B cell (primary cell): Measurements from ENCODE around the gene TMPRSS13. TPM values are rescaled to one million over a fixed set of nuclear protein-coding genes. Genes with fewer than 3 reads are reported as not detected.

Experiments used
- ATAC-seq: fragments of 200-7000 bp; cut with Tn5 transposase; one replicate; pipeline ENCODE4 v1.10.0; 2021; ENCODE audit warnings: low read depth, mild to moderate bottlenecking, moderate number of reproducible peaks, moderate library complexity
- CTCF ChIA-PET: fragments of 350-600 bp; sonication (Branson Sonifier 250); formaldehyde crosslinking; loops from one replicate; lab custom pipeline; 2021; ENCODE audit warnings: antibody characterized with exemption, inconsistent platforms; lab: Charles Lee
- POLR2A ChIA-PET: fragments of 350-600 bp; sonication (Branson Sonifier 250); formaldehyde crosslinking; loops from one replicate; lab custom pipeline; 2021; ENCODE audit warnings: antibody characterized with exemption; lab: Charles Lee
- DNase-seq: peaks from one replicate; pipeline ENCODE4 v3.0.0; 2013
- H2AFZ ChIP-seq: 2 replicates; pipeline ENCODE4 v1.6.1; 2012; ENCODE audit warnings: mild to moderate bottlenecking, low read depth, low read length; ENCODE audit not compliant: insufficient read depth, poor library complexity, severe bottlenecking
- H3K27ac ChIP-seq, 2 donors: 1 replicate in 1 of 2; 2 replicates in 1 of 2; pipeline ENCODE4 v1.5.1; 2012 to 2013; ENCODE audit warnings: low read length in 2 of 2, mild to moderate bottlenecking in 2 of 2, moderate library complexity in 1 of 2
- H3K27me3 ChIP-seq, 4 experiments: fragments of 200-600 bp in 1 of 4; sonication (generic) in 1 of 4; replicated peaks in 1 of 4; 1 replicate in 2 of 4; 2 replicates in 2 of 4; pipeline versions ENCODE4 v1.6.1 to v1.7.0; 2013 to 2016; ENCODE audit warnings: low read length in 3 of 4, mild to moderate bottlenecking in 2 of 4, mixed read lengths in 1 of 4, moderate library complexity in 1 of 4; ENCODE audit not compliant: insufficient read depth in 4 of 4, control insufficient read depth in 3 of 4; ENCODE audit errors: control extremely low read depth in 1 of 4
- H3K36me3 ChIP-seq, 2 experiments: replicated peaks in 1 of 2; 1 replicate in 1 of 2; 2 replicates in 1 of 2; pipeline versions ENCODE4 v1.6.1 to v1.7.1; 2013; ENCODE audit warnings: low read length in 1 of 2; ENCODE audit not compliant: insufficient read depth in 2 of 2, control insufficient read depth in 1 of 2; ENCODE audit errors: control extremely low read depth in 1 of 2, extremely low read depth in 1 of 2
- H3K4me1 ChIP-seq, 2 donors: fragments of 200-600 bp in 1 of 2; sonication (generic) in 1 of 2; 1 replicate in 1 of 2; 2 replicates in 1 of 2; pipeline versions ENCODE4 v1.5.1 to v1.6.1; 2013 to 2017; ENCODE audit warnings: low read length in 2 of 2; ENCODE audit not compliant: control insufficient read depth in 2 of 2, insufficient read depth in 2 of 2
- H3K4me2 ChIP-seq: replicated peaks from 2 replicates; pipeline ENCODE3; 2012; ENCODE audit warnings: mild to moderate bottlenecking, low read depth, low read length; ENCODE audit not compliant: poor library complexity, severe bottlenecking
- H3K4me3 ChIP-seq, 5 experiments: fragments of 200-600 bp in 1 of 5; sonication (generic) in 1 of 5; 1 replicate in 3 of 5; 2 replicates in 2 of 5; pipeline versions ENCODE4 v1.5.1 to v1.7.0; 2011 to 2016; ENCODE audit warnings: low read length in 4 of 5, mild to moderate bottlenecking in 4 of 5, low read depth in 2 of 5, control low read depth in 1 of 5, moderate library complexity in 1 of 5; ENCODE audit not compliant: insufficient read depth in 1 of 5; ENCODE audit errors: control extremely low read depth in 1 of 5, extremely low read depth in 1 of 5
- H3K79me2 ChIP-seq: fragments of 200-600 bp; sonication (generic); one replicate; pipeline ENCODE4 v1.6.0; 2016; ENCODE audit warnings: low read length; ENCODE audit not compliant: control insufficient read depth, insufficient read depth
- H3K9ac ChIP-seq: fragments of 200-600 bp; sonication (generic); 2 replicates; pipeline ENCODE4 v1.6.1; 2017; ENCODE audit warnings: mild to moderate bottlenecking, low read length, moderate library complexity
- H3K9me3 ChIP-seq, 3 donors: one replicate each; pipeline versions ENCODE4 v1.6.1 to v1.7.1; 2013; ENCODE audit warnings: low read length in 2 of 3; ENCODE audit not compliant: control insufficient read depth in 2 of 3, insufficient read depth in 1 of 3; ENCODE audit errors: control extremely low read depth in 1 of 3
- H4K20me1 ChIP-seq: 2 replicates; pipeline ENCODE4 v1.6.0; 2012; ENCODE audit warnings: mild to moderate bottlenecking, low read length; ENCODE audit not compliant: insufficient read depth, control insufficient read depth, poor library complexity, severe bottlenecking
- H3K27ac Mint-ChIP-seq: one replicate; pipeline ENCODE4 v1.8.0; 2021; ENCODE audit warnings: mixed read lengths
- H3K27me3 Mint-ChIP-seq: one replicate; pipeline ENCODE4 v1.8.0; 2021; ENCODE audit warnings: mixed read lengths
- H3K4me1 Mint-ChIP-seq: one replicate; pipeline ENCODE4 v1.8.0; 2021; ENCODE audit warnings: mixed read lengths
- H3K4me3 Mint-ChIP-seq: one replicate; pipeline ENCODE4 v1.8.0; 2021; ENCODE audit warnings: mixed read lengths
- H3K9me3 Mint-ChIP-seq: one replicate; pipeline ENCODE4 v1.8.0; 2022; ENCODE audit warnings: mixed read lengths; ENCODE audit not compliant: insufficient read depth
- CTCF ChIP-seq: fragments of 200-600 bp; IDR thresholded peaks from one replicate; pipeline ENCODE4 v1.8.0; 2022; ENCODE audit warnings: antibody characterized with exemption, mild to moderate bottlenecking
- EZH2 ChIP-seq: IDR thresholded peaks from 2 replicates; pipeline ENCODE4 v1.6.1; 2012; ENCODE audit warnings: borderline replicate concordance, low read depth, mild to moderate bottlenecking, moderate library complexity, low read length; ENCODE audit not compliant: insufficient read depth, poor library complexity, severe bottlenecking
- WGBS: methylation state at CpG from one replicate; pipeline ENCODE4 v1.1.5; 2013; ENCODE audit warnings: missing lambda C conversion rate; ENCODE audit not compliant: insufficient coverage; 5-methylcytosine and 5-hydroxymethylcytosine counted together
- intact Hi-C: fragments of 100-400 bp; cut with micrococcal nuclease; formaldehyde crosslinking; loops from one replicate; pipeline ENCODE4 v1.10.0; 2022
- polyA plus RNA-seq: library from polyadenylated mRNA; depleted of rRNA; stranded (reverse); fragments of >200 nt; gene quantifications from 2 replicates; pipeline ENCODE4 v1.2.3, GENCODE V29; 2012
- total RNA-seq, 2 donors: library from RNA; stranded (reverse); fragments of 120-200 nt in 1 of 2; gene quantifications; 1 replicate in 1 of 2; 2 replicates in 1 of 2; pipeline versions ENCODE4 v1.2.3 to v1.2.4, GENCODE V29; 2013 to 2022

TMPRSS13 gene
- total and polyA plus RNA-seq, 2 donors (not counting 1 experiment from before 2014, with no cell fraction given), result 2.4 to 8.0 TPM

DNA sequence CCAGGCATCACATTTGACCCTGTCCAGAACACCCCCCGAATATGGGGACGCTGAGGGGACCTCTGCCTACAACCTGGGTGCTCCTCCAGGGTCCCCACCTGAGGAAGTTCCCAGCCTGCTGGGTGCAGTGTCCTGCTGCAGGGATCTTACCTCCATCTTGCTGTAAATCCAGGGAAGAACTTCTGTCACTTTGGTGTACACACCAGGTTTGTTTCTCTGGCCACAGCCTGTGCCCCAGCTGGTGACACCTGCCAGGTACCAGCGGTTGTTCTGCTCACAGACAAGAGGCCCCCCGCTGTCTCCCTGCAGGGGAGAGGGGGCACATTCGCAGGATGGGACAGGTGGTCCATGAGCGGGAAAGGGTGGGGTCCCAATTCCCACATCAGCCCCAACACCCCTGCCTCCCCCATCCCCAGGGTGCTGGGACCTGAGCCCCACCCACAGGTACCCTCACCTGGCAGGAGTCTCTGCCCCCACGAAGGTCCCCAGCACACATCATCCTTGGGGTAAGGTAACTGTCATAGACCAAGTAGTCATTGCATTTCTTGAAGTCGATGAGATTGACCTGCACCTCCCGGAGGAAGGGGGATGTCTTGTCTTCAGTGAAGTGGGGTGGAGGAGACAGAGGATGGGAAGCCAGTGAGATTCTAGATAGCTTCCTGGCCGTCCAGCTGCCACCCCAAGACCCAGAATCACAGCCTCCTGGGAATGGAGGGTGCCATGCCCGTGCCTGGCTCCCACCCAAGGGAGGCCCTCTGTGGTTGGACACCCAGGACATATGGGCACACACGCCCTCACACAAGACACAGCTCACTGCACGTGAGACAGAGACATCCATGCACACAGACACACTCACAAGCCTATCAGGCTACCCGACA lies 25.5 kb downstream of the TMPRSS13 start:
- Mint-ChIP-seq H3K27ac (no peak overlapping the region), H3K4me1 (peaks cover 26% of the 10 kb centered on the region), H3K9me3 (no peaks in the 10 kb centered on the region), H3K4me3 (no peak overlapping the region), H3K27me3 (peaks cover 6% of the 10 kb centered on the region)
- ChIA-PET CTCF (interaction anchor here (1.3 to 1.9 kb wide), 4 partner anchors 43 to 98 kb away, joined by 3 to 6 read pairs (median 6); no protein-coding TSS in a partner anchor), POLR2A (no interaction called here)
- Histone ChIP-seq H3K27me3 (peaks cover 0 to 5% (median 0%) of the 10 kb centered on the region in 4 experiments), H3K27ac (no peak overlapping the region), H3K4me1 (peaks cover 20 to 24% of the 10 kb centered on the region in 2 donors), H3K4me3 (no peak overlapping the region), H4K20me1 (no peaks in the 10 kb centered on the region), H2AFZ (no peak overlapping the region), H3K4me2 (no peak overlapping the region), H3K9ac (no peak overlapping the region), H3K9me3 (no peaks in the 10 kb centered on the region), H3K79me2 (no peaks in the 10 kb centered on the region), H3K36me3 (no peaks in the 10 kb centered on the region)
- intact Hi-C loops, result no loop called here
- no peak for DNase-seq
- no peak for TF ChIP-seq EZH2
- no peak for TF ChIP-seq CTCF
- no peak for ATAC-seq
- WGBS, result 96% methylated on average over 9 of the region's 14 CpGs
